Mesenteric fat pad (tissue), 1 donor: ENCODE data around the gene PEX19. TPM values are rescaled to one million over a fixed set of nuclear protein-coding genes. Genes with fewer than 3 reads are reported as not detected.
A peak's percentile ranks its signal among the peaks of the same experiment; 100 is the strongest.
"Not testable (repeated sequence)": the region's sequence is repeated elsewhere in the genome, so short reads cannot be mapped to it uniquely, and the experiment has no call there.

Source experiments
- DNase-seq: peaks from one replicate; pipeline ENCODE4 v3.0.0-alpha.2; 2020; ENCODE audit warnings: low spot score
- long read RNA-seq: library from polyadenylated mRNA; unstranded; transcript quantifications from one replicate; pipeline ENCODE4 v2.0.0, GENCODE V29; 2020
- total RNA-seq: library from RNA; stranded (reverse); fragmentation: NEBNext Ultra II Directional; extraction: Animal tissue kit (Norgen Biotek cat#: 25700); gene quantifications from one replicate; pipeline ENCODE4 v1.2.1, GENCODE V29; 2021
- donor health status: DM: yes; HTN: yes; CAD: no.

PEX19 gene, protein sequence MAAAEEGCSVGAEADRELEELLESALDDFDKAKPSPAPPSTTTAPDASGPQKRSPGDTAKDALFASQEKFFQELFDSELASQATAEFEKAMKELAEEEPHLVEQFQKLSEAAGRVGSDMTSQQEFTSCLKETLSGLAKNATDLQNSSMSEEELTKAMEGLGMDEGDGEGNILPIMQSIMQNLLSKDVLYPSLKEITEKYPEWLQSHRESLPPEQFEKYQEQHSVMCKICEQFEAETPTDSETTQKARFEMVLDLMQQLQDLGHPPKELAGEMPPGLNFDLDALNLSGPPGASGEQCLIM
- total RNA-seq, result 144 TPM
- long read RNA-seq, transcript PEX19-205 (7 exons, 3,504 nt), result minor isoform, 36 of 228 reads
- long read RNA-seq, transcript PEX19-201 (8 exons, 3,661 nt), result major isoform, 142 of 228 reads
- long read RNA-seq, partial matches to known transcripts, result 12 of 228 reads
- long read RNA-seq, other reads (novel, unspliced or antisense), result 37 of 228 reads

GRCh38 chr1:160284782-160285344 is at the start of gene PEX19:
Gene PEX19, minus strand, starts transcription at chr1:160285133. Its CDS starts 9 bp downstream, at chr1:160285124.
- DNase-seq, result peak; percentile 97

GRCh38 chr1:160332516-160332915 is 47.6 kb upstream of the PEX19 start:
- no peak for DNase-seq

DNA sequence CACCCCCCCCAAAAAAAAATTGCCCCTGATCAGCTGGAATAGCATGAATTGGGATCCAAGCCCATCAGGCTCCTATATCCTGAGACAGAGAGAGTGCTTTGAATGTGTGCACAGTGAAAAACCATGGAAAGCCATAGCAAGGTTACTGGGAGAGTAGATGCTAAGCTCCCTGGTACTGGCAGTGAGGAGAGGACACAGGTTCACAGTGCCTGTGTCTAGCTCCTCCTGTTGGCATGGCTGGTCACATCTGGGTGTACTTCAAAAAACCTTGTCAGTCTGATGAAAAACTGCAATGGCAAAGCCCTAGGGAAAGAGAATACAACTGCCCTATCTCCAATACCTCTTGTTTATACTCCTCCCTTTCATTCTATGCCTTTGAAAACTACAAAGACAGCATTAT is 45.2 kb upstream of the PEX19 start:
- no peak for DNase-seq

GRCh38 chr1:160328184-160328583 is 43.3 kb upstream of the PEX19 start:
- no peak for DNase-seq

- DNase-seq, result no peak
Observed at GRCh38 chr1:160326418-160326817, 41.5 kb upstream of the PEX19 start.

- DNase-seq, result no peak
Observed at GRCh38 chr1:160325252-160325651, 40.3 kb upstream of the PEX19 start.

DNA sequence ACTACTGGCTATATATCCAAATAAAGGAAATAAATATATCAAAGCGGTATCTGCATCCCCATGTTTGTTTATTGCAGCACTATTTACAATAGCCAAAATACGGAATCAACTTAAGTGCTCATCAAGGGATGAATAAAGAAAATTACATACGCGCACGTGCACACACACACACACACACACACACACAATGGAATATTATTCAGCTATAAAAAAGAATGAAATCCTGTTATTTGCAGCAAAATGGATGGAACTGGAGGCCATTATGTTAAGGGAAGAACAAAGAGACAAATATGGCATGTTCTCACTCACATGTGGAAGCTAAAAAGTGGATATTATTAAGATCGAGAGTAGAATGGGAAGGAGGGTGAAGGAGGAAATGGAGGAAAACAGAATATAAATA is 37.9 kb upstream of the PEX19 start:
- no peak for DNase-seq

GRCh38 chr1:160315359-160315758 is 30.4 kb upstream of the PEX19 start:
- DNase-seq, result no peak

- no peak for DNase-seq
Observed at GRCh38 chr1:160309571-160309970, 24.6 kb upstream of the PEX19 start.

- no peak for DNase-seq
Observed at GRCh38 chr1:160309185-160309557, 24.2 kb upstream of the PEX19 start.

DNA sequence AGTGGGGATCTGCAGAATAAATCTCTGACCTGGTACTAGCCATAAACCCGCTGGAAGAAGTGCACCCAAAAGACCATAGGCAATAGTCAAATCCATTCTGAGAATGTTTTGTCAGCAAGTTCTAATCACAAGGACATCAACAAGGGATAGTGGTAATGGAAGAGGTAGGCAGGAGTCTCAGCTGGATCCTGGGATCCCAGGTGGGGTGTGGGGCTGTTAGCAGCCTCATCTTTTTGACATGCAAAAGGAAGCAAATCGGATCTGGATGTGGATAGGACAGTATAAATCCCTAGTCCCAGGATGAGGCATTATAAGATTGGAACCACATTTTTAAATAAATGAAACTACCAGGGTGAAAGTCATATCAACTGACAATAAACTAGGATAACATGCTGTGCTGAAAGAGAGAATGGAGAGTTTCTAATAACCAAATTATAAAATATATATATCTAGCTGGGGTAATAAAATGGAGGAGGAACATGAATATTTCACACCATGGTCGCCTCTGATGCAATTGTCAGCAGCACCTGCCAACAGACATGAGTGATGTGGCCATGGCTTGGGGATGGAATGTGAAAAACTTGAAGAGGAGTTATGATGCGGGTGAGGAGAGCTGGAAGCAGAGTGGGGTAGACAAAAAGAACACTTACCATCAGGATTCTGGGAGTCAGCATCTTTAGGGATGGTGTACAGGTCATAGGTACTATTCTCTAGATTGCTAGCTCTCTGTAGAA is 23.7 kb upstream of the PEX19 start:
- no peak for DNase-seq

DNA sequence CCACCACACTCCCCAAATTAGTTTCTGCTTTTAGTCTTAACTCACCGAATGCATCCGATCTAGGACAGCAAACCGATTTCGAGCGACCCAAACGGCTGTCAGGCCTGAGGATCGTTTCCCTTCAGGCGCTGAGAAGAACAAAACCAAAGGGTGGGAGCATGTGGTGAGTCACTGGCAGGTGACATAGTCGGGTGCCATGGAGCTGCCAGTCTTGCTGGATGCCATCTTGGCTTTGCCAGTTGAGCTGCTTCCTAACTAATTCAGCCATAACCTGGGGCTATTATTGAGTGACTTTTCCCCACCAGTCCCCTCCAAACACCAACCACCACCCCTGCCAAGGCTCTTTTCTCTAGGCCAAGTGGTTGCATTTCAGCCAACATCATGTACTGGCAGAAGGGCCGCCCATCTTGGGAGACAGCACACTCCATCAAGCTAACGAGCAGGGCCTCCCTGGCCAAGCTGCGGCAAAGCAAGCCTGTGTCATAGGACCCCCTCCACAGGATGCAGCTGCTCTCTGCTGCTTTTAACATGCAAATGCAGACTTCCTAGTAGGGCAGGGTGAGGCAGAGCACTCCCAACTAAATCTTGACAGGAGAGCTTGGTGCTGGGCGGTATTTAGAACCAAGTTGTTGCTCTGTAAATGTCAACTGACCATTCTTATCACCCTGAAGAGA is 22.3 kb upstream of the PEX19 start:
- no peak for DNase-seq

DNA sequence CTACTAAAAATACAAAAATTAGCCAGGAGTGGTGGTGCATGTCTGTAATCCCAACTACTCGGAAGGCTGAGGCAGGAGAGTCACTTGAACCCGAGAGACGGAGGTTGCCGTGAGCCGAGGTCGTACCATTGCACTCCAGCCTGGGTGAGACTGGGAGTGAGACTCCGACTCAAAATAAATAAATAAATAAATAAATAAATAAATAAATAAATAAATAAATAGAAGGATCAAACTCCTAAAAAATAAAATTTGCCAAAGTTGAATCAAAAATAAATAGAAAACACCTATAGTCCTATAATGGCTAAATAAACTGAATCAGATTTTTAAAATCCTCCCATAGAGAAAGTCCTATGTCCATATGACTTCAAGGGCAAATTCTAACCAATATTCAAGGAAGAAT is 15.2 kb upstream of the PEX19 start:
- no peak for DNase-seq

DNA sequence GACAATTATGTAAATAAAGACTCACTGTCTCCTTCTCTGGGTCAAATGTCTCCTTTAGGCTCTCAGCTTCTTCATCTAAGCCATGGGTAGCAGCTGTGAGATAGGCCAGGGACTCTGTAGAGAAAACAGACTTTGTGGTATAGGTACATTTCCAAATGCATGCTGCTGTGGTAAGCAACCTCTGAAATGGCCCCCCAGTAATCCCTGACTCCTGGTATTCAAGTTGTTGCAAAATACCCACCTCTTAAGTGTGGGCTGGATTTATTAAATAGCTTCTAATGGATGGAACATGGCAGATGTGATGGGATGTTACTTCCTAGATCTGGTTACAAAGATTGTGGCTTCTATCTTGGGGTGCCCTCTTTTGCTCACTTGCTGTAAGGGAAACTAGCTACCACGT is 11.1 kb upstream of the PEX19 start:
- no peak for DNase-seq

DNA sequence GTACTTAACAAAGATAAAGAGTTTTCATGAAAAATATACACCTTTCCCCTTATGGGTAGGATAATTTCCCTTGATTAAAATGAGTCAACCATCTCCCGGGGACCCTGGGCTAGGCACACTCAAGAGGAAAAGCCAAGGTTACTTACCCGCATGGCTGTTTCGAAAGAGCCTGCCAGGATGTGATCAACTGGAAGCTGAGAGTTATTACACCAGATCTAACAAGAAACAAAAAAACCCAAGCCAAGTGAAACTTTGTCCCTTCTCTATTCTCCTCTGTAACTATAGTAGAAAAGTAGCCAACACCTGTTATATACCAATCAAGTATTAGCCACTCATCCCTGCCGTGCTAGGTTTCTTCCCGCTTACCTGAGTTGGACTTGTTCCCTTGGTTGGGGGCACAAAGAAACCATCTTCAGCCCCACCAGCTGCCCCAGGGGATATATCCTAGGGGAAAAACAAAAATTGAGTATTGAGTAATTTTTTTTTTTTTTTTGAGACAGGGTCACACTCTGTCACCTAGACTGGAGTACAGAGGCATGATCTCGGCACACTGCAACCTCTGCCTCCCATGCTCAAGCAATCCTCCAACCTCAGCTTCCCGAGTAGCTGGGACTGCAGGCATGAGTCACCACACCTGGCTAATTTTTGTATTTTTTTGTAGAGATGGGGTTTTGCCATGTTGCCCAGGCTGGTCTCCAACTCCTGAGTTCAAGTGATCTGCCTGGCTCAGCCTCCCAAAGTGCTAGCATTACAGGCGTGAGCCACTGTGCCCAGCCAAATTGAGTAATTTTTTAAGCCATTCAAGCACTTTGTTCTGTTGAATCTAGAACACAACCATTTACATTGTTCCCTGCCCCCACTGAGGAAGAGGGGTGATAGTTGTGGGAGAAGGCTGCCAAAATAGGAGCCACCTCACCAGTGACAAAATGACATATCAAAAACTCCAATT is 8.4 kb upstream of the PEX19 start:
- no peak for DNase-seq

- no peak for DNase-seq
Observed at GRCh38 chr1:160291248-160292220, 6.6 kb upstream of the PEX19 start.

DNA sequence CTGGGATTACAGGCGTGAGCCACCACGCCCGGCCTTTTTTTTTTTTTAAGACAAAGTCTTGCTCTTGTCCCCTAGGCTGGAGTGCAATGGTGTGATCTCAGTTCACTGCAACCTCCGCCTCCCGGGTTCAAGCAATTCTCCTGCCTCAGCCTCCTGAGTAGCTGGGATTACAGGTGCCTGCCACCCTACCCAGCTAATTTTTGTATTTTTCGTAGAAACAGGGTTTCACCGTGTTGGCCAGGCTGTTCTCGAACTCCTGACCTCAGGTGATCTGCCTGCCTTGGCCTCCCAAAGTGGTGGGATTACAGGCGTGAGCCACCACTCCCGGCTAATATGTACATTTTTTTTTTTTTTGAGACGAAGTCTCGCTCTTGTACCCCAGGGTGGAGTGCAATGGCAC is 2.8 kb upstream of the PEX19 start:
- DNase-seq, result not testable (repeated sequence)

- no peak for DNase-seq
Observed at GRCh38 chr1:160285506-160285905, 573 bp upstream of the PEX19 start.

DNA sequence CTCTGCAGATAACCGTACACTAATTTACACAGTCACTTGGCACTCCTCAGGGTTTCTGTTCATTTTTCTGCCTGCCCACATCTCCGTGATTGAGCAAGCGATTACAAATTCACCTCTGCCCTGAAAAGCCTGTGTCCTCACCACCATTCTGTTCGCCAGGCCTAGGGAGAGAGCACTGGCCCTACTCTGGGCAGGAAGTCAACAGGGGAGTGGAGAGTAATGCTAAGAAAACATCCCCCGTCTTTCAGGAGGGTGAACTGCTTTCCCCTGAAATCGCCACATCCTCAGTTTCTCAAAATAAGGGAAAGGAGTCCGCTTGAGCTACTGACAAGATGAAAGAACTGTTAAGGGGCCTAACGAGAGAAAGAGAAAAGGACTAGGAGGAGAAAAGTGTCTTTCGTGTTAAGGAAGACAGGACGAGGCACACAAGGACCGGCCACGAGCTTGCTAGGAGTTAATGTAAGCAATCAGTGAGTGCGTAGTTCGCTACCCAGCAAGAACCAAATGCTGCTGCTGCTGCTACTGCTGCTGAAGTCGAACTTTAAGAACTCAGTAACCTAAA is 632 bp downstream of the PEX19 start:
- DNase-seq, result no peak
